Stimulated activated CD4-positive, alpha-beta T cell treated with anti-CD3 and anti-CD28 coated beads, Interleukin-2, amount 100 ng/mL, for 24 hours (primary cell): ENCODE results near the gene AVPR2.

Experiments
- DNase-seq, 2 donors: peaks; one replicate each; pipeline ENCODE4 v3.0.0-alpha.2; 2020

The AVPR2 gene

GRCh38 chrX:153886915-153887314, 17.6 kb upstream of the AVPR2 start:
- no peak for DNase-seq

- DNase-seq = no peak
Measured at GRCh38 chrX:153887385-153887784, 17.1 kb upstream of the AVPR2 start.

DNA sequence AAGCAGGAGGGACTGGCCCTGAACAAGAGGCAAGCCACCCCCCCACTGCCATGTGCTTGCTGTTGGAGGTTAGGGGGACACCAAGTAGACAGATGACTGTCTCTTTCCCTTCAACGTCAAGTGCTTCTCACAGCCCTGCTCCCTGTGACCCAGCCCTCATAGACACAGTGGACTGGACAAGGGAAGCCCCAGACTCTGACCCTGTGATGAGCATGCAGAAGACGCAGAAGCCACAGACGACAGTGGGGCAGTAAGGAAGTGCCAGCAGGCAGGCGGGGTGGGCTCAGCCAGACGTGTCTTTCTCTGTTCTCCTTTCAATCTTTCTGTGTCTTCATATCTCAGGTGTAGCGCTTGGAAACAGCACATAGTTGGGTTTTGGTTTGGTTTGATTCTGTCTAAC, 16.1 kb upstream of the AVPR2 start:
- DNase-seq = no peak

- DNase-seq = no peak
Measured at GRCh38 chrX:153889123-153889522, 15.3 kb upstream of the AVPR2 start.

DNA sequence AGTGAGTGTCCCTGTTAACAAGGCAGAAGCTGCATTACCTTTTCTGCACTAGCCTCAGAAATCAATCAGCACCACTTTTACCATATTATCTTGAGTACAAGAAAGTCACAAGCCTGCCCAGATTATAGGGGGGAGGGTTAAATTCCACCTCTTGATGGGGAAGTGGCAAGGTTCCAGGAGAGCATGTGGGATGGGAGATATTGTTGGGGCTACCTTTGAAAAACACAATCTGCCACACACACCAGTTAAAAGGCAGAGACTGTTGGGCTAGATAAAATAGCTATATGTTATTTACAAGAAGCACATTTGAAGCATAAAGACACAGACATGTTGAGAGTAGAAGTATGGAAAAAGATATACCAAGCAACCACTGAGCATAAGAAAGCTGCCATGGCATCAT, 6.6 kb upstream of the AVPR2 start:
- no peak for DNase-seq

DNA sequence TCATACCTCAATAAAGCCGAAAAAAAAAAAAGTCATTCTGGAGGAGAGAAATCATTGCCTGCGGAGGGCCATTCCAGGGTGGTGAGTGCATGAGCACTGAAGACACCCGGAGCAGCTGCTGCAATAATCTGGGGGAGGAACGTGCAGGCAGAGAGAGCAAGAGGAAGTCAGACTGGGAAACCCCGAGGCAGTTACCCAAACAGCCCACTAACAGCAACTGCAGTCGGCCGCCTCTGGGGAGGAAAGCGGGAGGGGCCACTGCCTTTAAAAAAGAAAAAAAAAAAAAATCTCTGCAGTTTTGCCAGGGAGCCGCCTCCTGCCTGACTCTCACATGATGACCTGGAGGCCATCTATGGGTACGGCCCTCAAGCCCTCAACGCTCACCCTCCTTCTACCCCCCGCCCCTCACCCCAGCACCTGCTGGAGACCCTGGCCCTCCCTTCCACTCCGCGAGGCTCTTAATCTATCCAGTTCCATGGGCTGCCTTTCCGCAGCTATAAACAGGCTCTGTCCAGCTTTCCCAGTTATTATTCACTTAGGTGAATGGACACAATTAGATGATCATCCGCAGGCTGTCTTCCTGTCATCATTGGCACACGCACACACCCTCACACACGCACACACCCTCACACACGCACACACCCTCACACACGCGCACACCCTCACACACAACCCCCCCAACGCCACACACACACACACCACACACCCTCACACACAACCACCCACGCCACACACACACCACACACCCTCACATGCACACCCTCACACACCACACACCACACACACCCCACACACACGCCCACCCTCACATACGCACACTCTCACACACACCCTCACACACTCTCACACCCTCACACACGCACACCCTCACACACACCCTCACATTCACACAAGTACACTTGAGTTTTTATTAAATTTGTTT, 3.4 kb upstream of the AVPR2 start:
- DNase-seq = peak; percentile 55 to 59

GRCh38 chrX:153901753-153902140, 2.7 kb upstream of the AVPR2 start:
- DNase-seq = no peak

DNA sequence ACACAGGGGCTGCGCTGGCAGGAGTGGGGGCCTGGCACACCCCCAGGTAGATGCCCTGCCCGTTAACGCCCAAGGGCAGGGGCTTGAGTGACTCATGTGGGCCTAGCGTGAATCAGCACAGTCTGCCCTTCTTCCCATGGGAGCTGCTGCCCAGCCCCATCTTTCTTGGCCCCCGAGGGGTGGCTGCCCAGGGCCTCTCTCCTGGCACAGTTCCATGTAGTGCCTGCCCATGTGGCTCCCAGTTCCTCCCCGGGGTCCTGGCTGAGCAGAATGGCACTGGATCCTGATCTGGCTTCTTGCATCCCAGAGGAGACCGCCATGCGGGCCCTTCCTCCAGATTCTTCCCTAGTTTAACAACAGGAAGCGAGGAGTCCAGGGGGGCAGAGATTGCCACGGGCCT, 2.1 kb upstream of the AVPR2 start:
- no peak for DNase-seq

DNA sequence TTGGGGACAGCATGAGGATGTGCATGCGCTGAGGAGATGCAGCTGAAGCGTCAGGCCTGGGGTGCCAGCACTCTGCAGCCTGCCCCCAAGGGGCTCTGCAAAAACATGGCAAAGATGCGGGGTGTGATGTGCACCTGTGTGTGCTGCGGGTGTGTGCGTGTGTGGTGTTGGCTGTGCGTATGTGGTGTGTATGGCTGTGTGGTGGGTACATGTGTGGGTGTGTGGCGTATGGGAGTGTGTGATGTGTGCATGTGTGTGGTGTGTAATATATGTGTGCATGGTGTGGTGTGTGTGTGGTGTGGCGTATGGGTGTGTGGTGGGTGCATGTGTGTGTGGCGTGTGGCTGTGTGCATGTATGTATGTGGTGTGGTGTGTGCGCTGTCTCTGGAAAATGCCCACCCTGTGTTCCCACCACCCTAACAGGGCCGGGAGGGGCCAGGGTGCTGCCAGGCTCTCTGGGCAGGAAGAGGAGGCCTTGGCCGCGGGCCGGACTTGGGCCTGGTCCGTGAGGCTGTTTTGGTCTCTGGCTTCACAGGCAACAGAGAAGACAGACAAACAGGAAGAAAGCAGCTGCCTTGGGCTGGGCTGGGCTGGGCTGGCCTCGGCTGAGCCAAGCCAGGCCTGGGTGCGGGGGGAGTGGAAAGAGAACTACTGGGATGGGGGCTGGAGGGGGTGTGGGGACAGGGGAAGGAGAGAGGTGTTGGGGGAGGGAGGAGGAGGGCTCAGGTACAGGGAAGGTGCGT, 1.1 kb upstream of the AVPR2 start:
- DNase-seq = no peak

GRCh38 chrX:153905481-153906095, 1.1 kb downstream of the AVPR2 start:
- DNase-seq = no peak

- DNase-seq = no peak
Measured at GRCh38 chrX:153906126-153906917, 1.8 kb downstream of the AVPR2 start.

GRCh38 chrX:153907456-153907855, 3.0 kb downstream of the AVPR2 start:
- no peak for DNase-seq

GRCh38 chrX:153908219-153908860, 3.9 kb downstream of the AVPR2 start:
- no peak for DNase-seq

DNA sequence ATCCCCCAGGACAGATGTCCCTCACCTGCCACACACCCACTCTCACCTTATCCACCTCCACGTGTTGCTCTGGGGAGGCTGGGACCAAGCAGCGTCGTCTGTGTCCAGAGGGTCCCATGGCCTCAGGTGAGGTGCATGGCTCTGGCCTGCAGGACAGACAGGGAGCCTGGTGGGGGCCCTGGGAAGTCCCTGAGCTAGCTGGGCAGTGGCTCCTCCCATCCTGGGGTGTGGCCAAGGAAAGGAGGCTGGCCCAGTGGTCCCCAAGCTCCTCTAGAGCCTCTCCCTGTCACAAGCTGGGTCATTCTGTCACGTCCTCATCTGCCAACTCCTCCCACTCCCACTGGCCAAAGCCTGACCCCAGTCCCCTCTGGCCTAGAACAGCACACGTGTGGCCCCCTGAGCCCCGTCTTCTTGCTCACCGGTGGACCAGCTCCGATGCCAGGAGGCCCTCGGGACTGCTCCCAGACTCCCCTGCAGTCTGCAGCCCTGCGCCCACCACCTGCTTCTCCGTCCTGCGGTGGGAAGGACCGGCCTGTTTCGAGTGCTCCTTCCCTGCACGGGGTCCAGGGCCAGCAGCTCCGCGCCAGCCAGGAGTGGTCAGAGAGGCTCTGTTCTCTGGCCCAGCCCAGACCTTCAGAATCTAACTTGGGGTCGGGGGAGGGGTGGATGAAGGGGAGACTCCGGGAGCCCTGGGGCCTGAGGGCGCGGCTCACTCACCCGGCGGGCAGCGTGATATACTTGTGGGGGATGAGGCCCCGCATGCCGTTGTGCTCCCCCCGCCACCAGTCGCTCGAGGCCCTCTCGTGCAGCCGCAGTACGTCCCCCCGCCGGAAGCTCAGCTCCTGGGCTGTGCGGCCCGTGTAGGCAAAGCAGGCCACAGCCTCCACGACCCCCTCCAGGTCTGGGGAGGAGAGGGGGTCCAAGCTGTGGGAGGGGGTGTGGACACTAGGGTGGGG, 4.8 kb downstream of the AVPR2 start:
- DNase-seq = no peak

DNA sequence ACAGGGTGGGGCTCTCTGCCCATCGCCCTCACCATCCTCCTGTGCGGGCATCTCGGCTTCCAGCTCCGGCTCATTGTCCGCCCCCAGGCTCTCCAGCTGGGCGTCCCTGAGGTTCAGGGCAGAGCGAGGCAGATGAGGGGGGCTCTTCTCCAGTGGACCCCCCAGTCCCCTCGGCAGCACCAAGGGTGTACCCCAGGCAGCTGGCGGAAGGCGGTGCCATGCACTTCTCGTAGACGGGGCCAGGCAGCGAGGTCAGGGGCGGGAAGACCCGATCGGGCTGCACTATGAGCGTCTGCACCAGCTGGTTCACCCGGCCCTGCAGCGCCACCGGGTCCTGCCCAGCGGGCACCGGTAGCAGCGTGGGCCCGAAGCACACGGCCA, 5.5 kb downstream of the AVPR2 start:
- DNase-seq = no peak

GRCh38 chrX:153910446-153910845, 6.0 kb downstream of the AVPR2 start:
- DNase-seq = no peak

DNA sequence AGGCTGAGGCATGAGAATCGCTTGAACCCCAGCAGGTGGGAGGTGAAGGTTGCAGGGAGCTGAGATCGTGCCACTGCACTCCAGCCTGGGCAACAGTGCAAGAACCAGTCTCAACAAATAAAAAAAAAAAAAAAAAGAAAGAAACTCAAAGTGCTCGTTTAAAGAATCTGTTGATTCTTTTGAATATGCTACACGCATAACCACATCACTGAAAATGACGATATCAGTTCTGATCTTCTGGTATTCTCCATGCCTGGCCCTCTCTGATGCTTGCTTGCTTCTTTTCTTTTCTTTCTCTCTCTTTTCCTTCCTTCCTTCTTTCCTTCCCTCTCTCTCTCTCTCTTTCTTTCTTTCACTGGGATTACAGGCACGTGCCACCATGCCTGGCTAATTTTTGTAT, 7.3 kb downstream of the AVPR2 start:
- DNase-seq = no peak

DNA sequence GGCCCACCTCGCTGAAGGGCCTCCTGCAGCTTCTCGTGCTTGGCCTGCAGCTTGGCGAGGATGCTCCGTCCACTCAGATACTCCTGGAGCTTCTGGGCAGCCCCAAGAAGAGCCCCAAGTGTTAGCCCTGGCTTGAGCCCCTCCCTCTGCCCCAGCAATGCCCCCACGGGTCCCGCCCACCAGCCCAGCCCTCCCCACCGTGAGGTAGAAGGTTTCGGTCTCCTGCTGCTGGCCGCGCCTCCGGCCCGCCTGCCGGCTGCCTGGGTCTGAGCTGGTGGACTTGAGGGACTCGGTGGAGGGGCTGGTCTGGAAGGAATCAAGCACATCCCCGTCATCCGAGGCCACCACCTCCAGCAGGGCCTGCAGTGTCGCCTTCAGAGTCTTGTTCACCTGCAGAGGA, 8.7 kb downstream of the AVPR2 start:
- no peak for DNase-seq

- no peak for DNase-seq
Measured at GRCh38 chrX:153913701-153914100, 9.2 kb downstream of the AVPR2 start.

- DNase-seq = no peak
Measured at GRCh38 chrX:153917869-153918268, 13.4 kb downstream of the AVPR2 start.

DNA sequence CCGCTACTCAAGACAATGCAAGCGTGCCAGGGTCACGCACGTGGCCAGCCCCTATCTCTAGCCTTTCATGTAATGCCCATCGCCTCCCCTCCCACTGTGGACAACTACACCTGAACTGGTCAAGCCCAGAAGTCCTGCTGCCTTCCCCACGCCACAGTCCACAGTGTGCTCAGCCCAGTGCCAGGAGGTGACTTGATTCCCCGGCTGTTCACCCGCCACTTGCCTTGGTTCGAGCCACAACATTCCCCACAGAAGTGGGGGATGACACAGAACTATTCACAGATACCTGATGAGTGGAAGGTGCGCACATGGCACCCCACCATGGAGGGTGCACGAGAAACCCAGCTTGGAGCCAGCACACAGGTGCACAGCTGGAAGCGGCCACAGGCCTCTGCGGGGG, 14.8 kb downstream of the AVPR2 start:
- DNase-seq = no peak
